Endothelial cell of umbilical vein (primary cell): ENCODE measurements around the gene PRKAG2. TPM values are rescaled to one million over a fixed set of nuclear protein-coding genes. Genes with fewer than 3 reads are reported as not detected.

Source experiments
- BruUV-seq: library from RNA; stranded (reverse); fragments of 400-500 nt; replicated peaks from 2 replicates; lab custom pipeline; 2021; lab: Mats Ljungman, UMichigan
- CTCF ChIA-PET: fragments of 300-600, 350-600 bp; sonication (Branson Sonifier 250); formaldehyde crosslinking; loops from one replicate; lab custom pipeline; 2021; ENCODE audit warnings: antibody characterized with exemption, inconsistent platforms; lab: Charles Lee
- POLR2A ChIA-PET: fragments of 300-600, 350-600 bp; sonication (Branson Sonifier 250); formaldehyde crosslinking; loops from one replicate; lab custom pipeline; 2021; ENCODE audit warnings: antibody characterized with exemption, inconsistent platforms; lab: Charles Lee
- DNase-seq: peaks from one replicate; pipeline ENCODE4 v3.0.0-alpha.2; 2011; ENCODE audit warnings: low read depth, low spot score
- FAIRE-seq: peaks from 2 replicates; lab custom pipeline; 2011; peaks lifted over from hg19 to GRCh38; lab: Jason Lieb, UNC
- H2AFZ ChIP-seq: 2 replicates; pipeline ENCODE4 v1.6.0; 2012; ENCODE audit warnings: low read depth, low read length, control low read depth, inconsistent platforms
- H3K27ac ChIP-seq: 2 replicates; pipeline ENCODE4 v1.5.1; 2011; ENCODE audit warnings: low read depth, mild to moderate bottlenecking, control low read depth, low read length, moderate library complexity; ENCODE audit not compliant: insufficient read depth
- H3K27me3 ChIP-seq, 2 experiments: 2 replicates each; pipeline versions ENCODE4 v1.6.0 to v1.6.1; 2011; ENCODE audit warnings: low read length in 2 of 2, mixed read lengths in 1 of 2; ENCODE audit not compliant: control insufficient read depth in 2 of 2, insufficient read depth in 2 of 2
- H3K36me3 ChIP-seq, 2 experiments: 2 replicates in 1 of 2; 3 replicates in 1 of 2; pipeline ENCODE4 v1.5.1; 2011; ENCODE audit warnings: low read length in 2 of 2, mild to moderate bottlenecking in 1 of 2, moderate library complexity in 1 of 2; ENCODE audit not compliant: control insufficient read depth in 2 of 2, insufficient read depth in 2 of 2; ENCODE audit errors: extremely low read depth in 1 of 2
- H3K4me1 ChIP-seq: 3 replicates; pipeline ENCODE4 v1.5.1; 2011; ENCODE audit warnings: mild to moderate bottlenecking, low read length; ENCODE audit not compliant: control insufficient read depth, insufficient read depth; ENCODE audit errors: extremely low read depth
- H3K4me2 ChIP-seq: 2 replicates; pipeline ENCODE4 v1.6.1; 2011; ENCODE audit warnings: low read length, control low read depth, mixed read lengths; ENCODE audit not compliant: insufficient read depth
- H3K4me3 ChIP-seq, 3 experiments: fragments of 200-600 bp in 1 of 3; sonication (generic), shearing (Covaris generic) in 1 of 3; replicated peaks in 1 of 3; 2 replicates each; pipeline ENCODE4 v1.5.1; 2011 to 2016; ENCODE audit warnings: control low read depth in 3 of 3, low read length in 3 of 3, mild to moderate bottlenecking in 2 of 3, inconsistent platforms in 1 of 3, low read depth in 1 of 3, moderate library complexity in 1 of 3; ENCODE audit not compliant: insufficient read depth in 1 of 3
- H3K79me2 ChIP-seq: 2 replicates; pipeline ENCODE4 v1.6.0; 2012; ENCODE audit warnings: low read length, inconsistent platforms; ENCODE audit not compliant: control insufficient read depth, insufficient read depth
- H3K9ac ChIP-seq: replicated peaks from 2 replicates; pipeline ENCODE3; 2011; ENCODE audit warnings: low read length, control low read depth; ENCODE audit not compliant: insufficient read depth; ENCODE audit errors: extremely low read depth
- H3K9me1 ChIP-seq: replicated peaks from 3 replicates; pipeline ENCODE4 v1.6.0; 2011; ENCODE audit warnings: mild to moderate bottlenecking, low read length; ENCODE audit not compliant: control insufficient read depth, insufficient read depth; ENCODE audit errors: extremely low read depth
- H3K9me3 ChIP-seq: replicated peaks from 2 replicates; pipeline ENCODE4 v1.5.1; 2012; ENCODE audit warnings: low read length, inconsistent platforms; ENCODE audit not compliant: control insufficient read depth, insufficient read depth
- H4K20me1 ChIP-seq: replicated peaks from 2 replicates; pipeline ENCODE3; 2011; ENCODE audit warnings: mild to moderate bottlenecking, low read length; ENCODE audit not compliant: control insufficient read depth, insufficient read depth; ENCODE audit errors: extremely low read depth
- CTCF ChIP-seq, 2 donors: IDR thresholded peaks; 1 replicate in 1 of 2; 2 replicates in 1 of 2; pipeline ENCODE4 v1.5.1; 2011; ENCODE audit warnings: low read length in 2 of 2, mild to moderate bottlenecking in 2 of 2, moderate library complexity in 2 of 2, control low read depth in 1 of 2, inconsistent platforms in 1 of 2, low read depth in 1 of 2; ENCODE audit not compliant: insufficient read depth in 1 of 2; ENCODE audit errors: extremely low read depth in 1 of 2
- EZH2 ChIP-seq: IDR thresholded peaks from 2 replicates; pipeline ENCODE4 v1.6.1; 2012; ENCODE audit warnings: borderline replicate concordance, low read depth, mild to moderate bottlenecking, moderate library complexity, low read length, inconsistent platforms; ENCODE audit not compliant: severe bottlenecking
- FOS ChIP-seq: IDR thresholded peaks from 2 replicates; pipeline ENCODE4 v1.6.1; 2011; ENCODE audit warnings: mild to moderate bottlenecking, low read length, moderate library complexity, borderline replicate concordance; ENCODE audit not compliant: insufficient read depth
- GATA2 ChIP-seq: IDR thresholded peaks from 2 replicates; pipeline ENCODE4 v1.7.0; 2011; ENCODE audit warnings: low read depth, mild to moderate bottlenecking, moderate library complexity, mixed read lengths, low read length; ENCODE audit not compliant: insufficient read length, insufficient read depth
- JUN ChIP-seq: IDR thresholded peaks from 2 replicates; pipeline ENCODE4 v1.6.1; 2011; ENCODE audit warnings: borderline replicate concordance, low read depth; ENCODE audit not compliant: insufficient read length, insufficient read depth
- MAX ChIP-seq: IDR thresholded peaks from 2 replicates; pipeline ENCODE4 v1.6.1; 2011; ENCODE audit not compliant: insufficient read depth, insufficient read length
- MYC ChIP-seq: IDR thresholded peaks from one replicate; pipeline ENCODE4 v1.6.1; 2011; ENCODE audit warnings: mild to moderate bottlenecking, low read depth, low read length
- POLR2A ChIP-seq: IDR thresholded peaks from 2 replicates; pipeline ENCODE4 v1.6.1; 2012; ENCODE audit warnings: low read depth, mild to moderate bottlenecking, control low read depth, low read length
- POLR2AphosphoS5 ChIP-seq: IDR thresholded peaks from 2 replicates; pipeline ENCODE4 v1.6.1; 2012; ENCODE audit warnings: low read depth, mild to moderate bottlenecking, control low read depth, low read length, moderate library complexity; ENCODE audit not compliant: insufficient read depth
- dilution Hi-C: fragments of 300-500 bp; cut with MboI; formaldehyde crosslinking; loops from one replicate; pipeline ENCODE4 v1.15.0; 2019; ENCODE audit warnings: low sequenced_read_pairs; ENCODE audit not compliant: extremely low pct_ligation_motif_present
- intact Hi-C: fragments of 100-400 bp; cut with micrococcal nuclease; formaldehyde crosslinking; loops from one replicate; pipeline ENCODE4 v1.10.0; 2022
- polyA plus RNA-seq, 4 experiments: library from polyadenylated mRNA; depleted of rRNA in 3 of 4; stranded (reverse) in 3 of 4; unstranded in 1 of 4; fragments of >200 nt; gene quantifications; 2 replicates each; pipeline versions ENCODE4 v1.2.1 to v1.2.3, GENCODE V29; 2011 to 2012; ENCODE audit warnings: missing spikeins in 1 of 4
- total RNA-seq: library from RNA; stranded (reverse); gene quantifications from 2 replicates; pipeline ENCODE4 v1.2.3, GENCODE V29; 2021

PRKAG2 gene
- total and polyA plus RNA-seq, 2 donors (not counting 3 experiments of a cell fraction or from before 2014, with no cell fraction given) = 19.3 to 51.5 TPM

GRCh38 chr7:151768805-151769187, 108.1 kb downstream of the PRKAG2 start:
- no TSS peak for BruUV-seq
- TF ChIP-seq POLR2A (no peak), MAX (no peak), POLR2AphosphoS5 (no peak), GATA2 (no peak), FOS (no peak), CTCF (IDR thresholded peaks at IDR 0.05; ENCODE audit: extremely low read depth in 1 of 2, insufficient read depth in 1 of 2, low read depth in 1 of 2, low read length in 2 of 2) (no peak), MYC (no peak), JUN (no peak), EZH2 (no peak)
- H3K4me1 ChIP-seq = no peaks in the 10 kb centered on the region
- POLR2A ChIA-PET = no interaction called here
- no peak overlapping the region for H3K27ac ChIP-seq
- peaks cover 19 to 28% of the 10 kb centered on the region in 2 experiments for H3K27me3 ChIP-seq
- H3K79me2 ChIP-seq = no peaks in the 10 kb centered on the region
- H3K9me1 ChIP-seq = no peaks in the 10 kb centered on the region
- no peak for FAIRE-seq
- no peak for DNase-seq
- no peaks in the 10 kb centered on the region for H3K36me3 ChIP-seq
- CTCF ChIA-PET = interaction anchor here (1.4 kb wide), 1 partner anchor 10 kb away, joined by 4 read pairs; no protein-coding TSS in a partner anchor
- H4K20me1 ChIP-seq = no peaks in the 10 kb centered on the region
- dilution Hi-C loops (no loop called here), intact Hi-C loops (no loop called here)
- H3K4me2 ChIP-seq = no peak overlapping the region
- H2AFZ ChIP-seq = no peak overlapping the region
- no peak overlapping the region for H3K4me3 ChIP-seq
- H3K9me3 ChIP-seq = no peaks in the 10 kb centered on the region
- H3K9ac ChIP-seq = no peak overlapping the region
